Mucosa of descending colon (tissue), 3 donors: Measurements from ENCODE around the gene CETP. TPM values are rescaled to one million over a fixed set of nuclear protein-coding genes. Genes with fewer than 3 reads are reported as not detected.

Source experiments
- ATAC-seq: fragments of 200-7000 bp; cut with Tn5 transposase; one replicate; pipeline ENCODE4 v1.9.1; 2020; ENCODE audit warnings: mild to moderate bottlenecking, moderate library complexity
- DNase-seq, 3 donors: peaks; one replicate each; pipeline ENCODE4 v3.0.0-alpha.2; 2020
- H3K36me3 ChIP-seq: fragments of 200-600 bp; one replicate; pipeline ENCODE4 v1.8.0; 2021; ENCODE audit warnings: low read depth, mild to moderate bottlenecking
- H3K4me1 ChIP-seq: fragments of 200-600 bp; one replicate; pipeline ENCODE4 v1.8.0; 2021; ENCODE audit warnings: low read depth, mild to moderate bottlenecking
- H3K4me3 ChIP-seq: fragments of 200-600 bp; one replicate; pipeline ENCODE4 v1.8.0; 2021; ENCODE audit warnings: mild to moderate bottlenecking
- H3K9me3 ChIP-seq: fragments of 200-600 bp; one replicate; pipeline ENCODE4 v1.8.0; 2021; ENCODE audit warnings: mild to moderate bottlenecking
- CTCF ChIP-seq: fragments of 200-600 bp; IDR thresholded peaks from one replicate; pipeline ENCODE4 v1.8.0; 2022; ENCODE audit warnings: antibody characterized with exemption, mild to moderate bottlenecking
- intact Hi-C, 2 donors: fragments of 100-400 bp; cut with DNase I in 1 of 2; cut with micrococcal nuclease in 1 of 2; formaldehyde crosslinking; loops; one replicate each; pipeline versions ENCODE4 v1.11.0 to v1.11.1; 2022; cut with DNase I, micrococcal nuclease
- total RNA-seq, 3 donors: library from RNA; stranded (reverse); fragmentation: NEBNext Ultra II Directional in 2 of 3; extraction: Animal tissue kit (Norgen Biotek cat#: 25700) in 2 of 3; gene quantifications; one replicate each; pipeline versions ENCODE4 v1.2.1 to v1.2.4, GENCODE V29; 2021 to 2023
- donor health status: DM: no; HTN: no; CAD: no; lungs with moderate emphysema.
- donor health status: DM: no; HTN: no; CAD: no.
- donor health status: DM: no; HTN: yes; CAD: no.

The CETP gene
- total RNA-seq, 3 donors from 2014 or later: 0.22 to 0.35 TPM; not detected in 1

- TF ChIP-seq CTCF: no peak
- Histone ChIP-seq H3K4me3 (no peak overlapping the region), H3K4me1 (no peaks in the 10 kb centered on the region), H3K36me3 (no peaks in the 10 kb centered on the region), H3K9me3 (no peaks in the 10 kb centered on the region)
- ATAC-seq: no peak
- no peak for DNase-seq
- intact Hi-C loops: no loop called here
Observed at GRCh38 chr16:57007050-57007449, 45.3 kb downstream of the CETP start.

GRCh38 chr16:57007530-57007929 lies 45.8 kb downstream of the CETP start:
- ATAC-seq (no peak), DNase-seq (no peak)
- H3K4me3 ChIP-seq: no peak overlapping the region
- no peaks in the 10 kb centered on the region for H3K4me1 ChIP-seq
- no peak for TF ChIP-seq CTCF
- no peaks in the 10 kb centered on the region for H3K9me3 ChIP-seq
- intact Hi-C loops: no loop called here
- no peaks in the 10 kb centered on the region for H3K36me3 ChIP-seq

- Histone ChIP-seq H3K36me3 (no peaks in the 10 kb centered on the region), H3K4me1 (no peaks in the 10 kb centered on the region), H3K9me3 (no peaks in the 10 kb centered on the region), H3K4me3 (no peak overlapping the region)
- DNase-seq: no peak
- intact Hi-C loops: no loop called here
- no peak for ATAC-seq
- no peak for TF ChIP-seq CTCF
Observed at GRCh38 chr16:57008440-57008839, 46.7 kb downstream of the CETP start.

- intact Hi-C loops: no loop called here
- DNase-seq (no peak), ATAC-seq (no peak)
- Histone ChIP-seq H3K4me3 (no peak overlapping the region), H3K36me3 (no peaks in the 10 kb centered on the region), H3K9me3 (no peaks in the 10 kb centered on the region), H3K4me1 (peaks cover 3% of the 10 kb centered on the region)
- TF ChIP-seq CTCF: no peak
Observed at GRCh38 chr16:57009643-57010170, 48.0 kb downstream of the CETP start.

- Histone ChIP-seq H3K36me3 (no peaks in the 10 kb centered on the region), H3K4me3 (no peak overlapping the region), H3K4me1 (peaks cover 3% of the 10 kb centered on the region), H3K9me3 (no peaks in the 10 kb centered on the region)
- DNase-seq: no peak
- TF ChIP-seq CTCF: no peak
- intact Hi-C loops: no loop called here
- ATAC-seq: no peak
Observed at GRCh38 chr16:57012353-57012752, 50.6 kb downstream of the CETP start.

GRCh38 chr16:57013229-57013628 lies 51.5 kb downstream of the CETP start:
- Histone ChIP-seq H3K9me3 (no peaks in the 10 kb centered on the region), H3K36me3 (no peaks in the 10 kb centered on the region), H3K4me1 (peaks cover 3% of the 10 kb centered on the region), H3K4me3 (no peak overlapping the region)
- no peak for TF ChIP-seq CTCF
- DNase-seq (no peak), ATAC-seq (no peak)
- intact Hi-C loops: no loop called here
